A549 treated with AZD9567 at 1 μM for 4 hours (cell line): ENCODE results near the gene SHOX. TPM values are rescaled to one million over a fixed set of nuclear protein-coding genes. Genes with fewer than 3 reads are reported as not detected.

Experiments used
- total RNA-seq: library from RNA; stranded (reverse); fragments of 200-300 nt; extraction: Qiagen RNA extraction; gene quantifications from 5 replicates; pipeline ENCODE4 v1.2.3, GENCODE V29; 2022; ENCODE audit not compliant: insufficient read depth

Gene SHOX
- not detected in 5 replicates for total RNA-seq

GRCh38 chrX:630612-631496 lies at the start of gene SHOX:
TSS of gene SHOX (plus strand) at chrX:630791. CDS start at chrX:630898, 107 bp downstream.

Other genes starting within 250 kb of the SHOX start
- 19.4 to 28.1 TPM (median 25.4 TPM) in 5 replicates for gene PPP2R3B, start 243.9 kb upstream of the SHOX start, total RNA-seq